ENCODE data around the gene ACTR1B.
"Not testable (repeated sequence)": the region's sequence is repeated elsewhere in the genome, so short reads cannot be mapped to it uniquely, and the experiment has no call there.

The ACTR1B gene

GRCh38 chr2:97657986-97658690 lies 5.7 kb downstream of the ACTR1B start:
- no peak for DNase-seq

GRCh38 chr2:97656905-97657587 lies 6.8 kb downstream of the ACTR1B start:
- no peak for DNase-seq

DNA sequence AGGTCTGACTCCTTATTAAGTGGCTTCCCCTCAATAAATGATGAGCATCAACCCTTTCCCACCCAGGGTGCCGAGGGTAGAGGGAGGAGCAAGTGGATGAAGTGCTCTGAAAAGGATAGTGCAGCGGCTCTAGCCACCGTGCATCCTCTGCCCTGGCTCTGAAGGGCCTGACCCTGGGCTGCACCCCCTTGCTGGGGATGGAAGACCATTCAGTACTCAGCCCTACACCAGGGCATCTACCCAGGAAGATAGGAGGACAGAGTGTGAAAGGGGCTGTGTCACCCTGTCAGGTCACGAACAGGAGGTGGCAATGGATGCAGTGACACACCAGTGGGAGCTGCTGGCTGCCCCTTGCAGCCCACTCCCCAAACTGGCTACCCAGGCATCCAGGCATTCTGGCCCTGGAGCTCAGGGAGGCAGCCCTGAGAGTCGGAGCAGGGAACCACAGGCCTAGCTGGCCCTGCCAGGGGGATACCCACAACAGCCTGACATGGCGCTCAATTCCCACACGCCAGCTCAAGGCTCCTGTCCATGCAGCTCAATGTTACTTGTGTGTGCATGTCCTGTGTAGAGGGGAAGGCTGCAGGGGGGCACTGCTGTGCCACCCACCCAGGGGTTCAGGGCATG lies 7.6 kb downstream of the ACTR1B start:
- DNase-seq: no peak

DNA sequence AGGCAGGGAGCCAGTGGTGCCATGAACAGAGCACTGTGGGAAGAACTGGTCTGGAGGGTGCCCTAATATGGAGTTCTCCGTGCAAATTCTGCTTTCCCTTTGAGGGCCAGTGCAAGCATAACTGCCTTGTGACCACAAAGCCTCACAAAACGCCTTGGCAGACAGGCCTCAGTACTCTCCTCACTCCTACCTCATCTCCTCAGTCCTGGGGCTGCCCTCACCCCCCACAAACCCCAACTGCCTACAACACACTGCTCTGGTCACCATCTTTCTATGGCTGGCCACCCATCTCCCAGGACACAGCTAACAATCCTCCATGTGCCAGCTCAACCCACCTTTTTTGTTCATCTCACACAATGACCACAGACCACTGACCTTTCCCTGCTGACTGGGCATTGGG lies 9.1 kb downstream of the ACTR1B start:
- no peak for DNase-seq

- DNase-seq: no peak
These were observed 9.5 kb downstream of the ACTR1B start for GRCh38 chr2:97654309-97654708.

DNA sequence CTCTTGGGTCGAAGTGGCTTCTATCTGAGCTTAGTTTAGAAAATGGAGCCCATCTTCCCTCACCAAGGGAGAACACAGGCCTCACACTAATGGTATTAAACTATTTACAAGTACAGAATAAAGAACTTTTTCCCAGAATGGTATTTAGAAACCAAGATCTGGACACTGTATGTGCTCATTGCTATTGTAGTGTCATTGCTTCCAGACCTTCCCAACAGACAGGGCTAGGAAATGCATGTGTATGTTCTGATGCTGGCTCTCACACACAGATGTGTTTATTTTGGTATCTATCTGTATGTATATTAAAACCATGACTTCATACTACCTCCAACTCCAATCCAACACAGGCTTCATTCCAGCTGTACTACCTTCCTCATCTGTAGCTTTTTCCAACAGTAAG lies 10.0 kb downstream of the ACTR1B start:
- no peak for DNase-seq

- no peak for DNase-seq
These were observed 10.4 kb downstream of the ACTR1B start for GRCh38 chr2:97653473-97653872.

- no peak for DNase-seq
These were observed 12.7 kb downstream of the ACTR1B start for GRCh38 chr2:97651114-97651513.

DNA sequence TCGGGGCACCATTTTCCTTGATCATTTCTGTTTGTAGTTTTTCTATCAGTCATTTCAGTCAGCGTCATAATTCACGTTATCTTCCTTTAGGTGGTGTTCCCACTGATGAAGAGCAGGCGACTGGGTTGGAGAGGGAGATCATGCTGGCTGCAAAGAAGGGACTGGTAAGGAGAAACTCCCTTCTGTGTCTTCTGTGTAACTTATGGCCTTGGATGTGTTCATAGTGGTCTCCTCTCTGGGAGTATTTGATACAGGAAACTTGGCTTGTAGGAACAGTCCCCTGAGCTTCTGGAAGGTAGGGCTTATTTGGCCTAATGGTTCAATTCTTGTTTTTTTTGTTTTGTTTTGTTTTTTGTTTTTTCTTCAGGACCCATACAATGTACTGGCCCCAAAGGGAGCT lies 16.9 kb downstream of the ACTR1B start:
- no peak for DNase-seq

- DNase-seq: peak; percentile 42
These were observed 17.9 kb downstream of the ACTR1B start, which contains the start of gene COX5B for GRCh38 chr2:97645695-97646629. COX5B (plus strand) TSS chr2:97646062; CDS start chr2:97646087, 25 bp downstream.

DNA sequence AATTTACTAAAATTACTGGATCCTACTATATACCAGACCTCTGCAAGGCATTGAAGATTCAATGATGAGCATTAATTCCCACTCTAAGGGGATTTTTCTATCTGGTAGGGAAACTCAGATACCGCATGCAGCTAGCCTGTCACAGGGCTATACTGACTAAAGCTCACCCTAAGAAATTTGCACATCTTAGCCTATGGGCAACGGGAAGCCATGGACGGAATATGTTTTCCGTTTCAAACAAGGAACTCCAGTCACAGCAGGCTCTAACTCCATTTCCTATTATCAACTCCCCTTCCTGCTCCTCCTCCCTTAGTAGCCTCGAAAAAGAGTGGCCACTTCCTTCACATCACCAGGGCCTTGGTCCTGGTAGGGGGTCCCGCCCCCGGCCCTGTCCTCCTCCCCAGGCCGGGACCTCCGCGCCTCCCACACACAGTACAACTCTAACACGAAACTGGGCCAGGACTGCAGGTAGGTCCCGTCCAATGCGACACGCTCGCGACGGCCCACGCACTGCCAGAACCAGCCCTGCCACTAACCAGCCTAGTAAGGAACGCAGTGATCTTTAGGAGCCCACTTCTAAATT lies 18.6 kb downstream of the ACTR1B start:
- no peak for DNase-seq

- DNase-seq: no peak
These were observed 19.7 kb downstream of the ACTR1B start for GRCh38 chr2:97644023-97644717.

- DNase-seq: not testable (repeated sequence)
These were observed 37.8 kb downstream of the ACTR1B start for GRCh38 chr2:97626049-97626430.

DNA sequence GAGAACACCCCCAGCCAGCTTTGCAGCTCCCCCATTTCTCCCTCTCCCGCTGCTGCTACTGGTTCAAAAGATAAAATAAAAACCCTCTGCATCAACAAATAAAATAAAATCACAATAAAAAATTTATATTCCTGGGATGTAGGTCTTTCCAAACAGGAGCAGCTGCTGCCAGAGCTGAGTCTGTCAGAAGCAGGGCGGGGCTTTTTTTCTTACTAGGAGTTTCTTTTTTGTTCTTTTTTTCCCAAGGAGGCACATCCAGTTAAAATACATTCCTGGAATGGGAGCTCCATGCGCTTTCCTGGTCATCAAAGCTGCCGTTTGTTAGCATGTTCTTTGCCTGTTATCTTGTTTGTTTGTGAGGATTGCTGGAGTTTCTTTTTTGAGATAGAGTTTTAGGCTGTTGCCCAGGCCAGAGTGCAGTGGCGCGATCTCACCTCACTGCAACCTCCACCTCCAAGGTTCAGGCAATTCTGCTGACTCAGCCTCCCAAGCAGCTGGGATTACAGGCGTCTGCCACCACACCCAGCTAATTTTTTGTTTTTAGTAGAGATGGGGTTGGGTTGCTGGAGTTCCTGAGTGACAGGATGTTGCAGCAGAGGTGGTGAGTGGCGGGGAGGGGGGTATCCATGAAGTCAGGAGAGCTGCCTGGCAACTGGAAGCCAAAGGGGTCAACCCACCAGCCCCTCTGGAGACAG lies 38.3 kb downstream of the ACTR1B start:
- not testable (repeated sequence) for DNase-seq

GRCh38 chr2:97622976-97623375 lies 40.9 kb downstream of the ACTR1B start:
- not testable (repeated sequence) for DNase-seq

- DNase-seq: not testable (repeated sequence)
These were observed 43.4 kb downstream of the ACTR1B start for GRCh38 chr2:97620492-97620891.

- DNase-seq: not testable (repeated sequence)
These were observed 44.7 kb downstream of the ACTR1B start for GRCh38 chr2:97618939-97619827.

DNA sequence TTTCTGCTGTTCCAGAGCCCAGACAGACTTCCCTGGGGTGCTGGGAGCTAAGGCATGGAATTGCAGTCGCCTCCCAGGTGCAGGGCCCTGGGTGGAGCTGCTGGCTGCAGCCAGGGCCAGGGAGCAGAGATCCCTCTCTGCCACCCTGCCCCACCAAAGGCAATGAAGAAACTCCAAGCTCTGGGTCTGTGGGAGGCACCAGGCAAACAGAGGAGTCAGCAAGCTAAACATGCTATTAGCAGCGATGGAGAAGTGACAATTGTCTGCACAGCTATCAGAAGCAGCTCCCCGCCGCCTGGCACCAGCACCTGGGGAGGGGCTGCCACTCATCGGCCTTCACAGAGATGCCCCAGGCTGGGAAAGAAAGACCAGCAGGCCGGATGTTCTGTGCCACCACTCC lies 45.9 kb downstream of the ACTR1B start:
- no peak for DNase-seq

DNA sequence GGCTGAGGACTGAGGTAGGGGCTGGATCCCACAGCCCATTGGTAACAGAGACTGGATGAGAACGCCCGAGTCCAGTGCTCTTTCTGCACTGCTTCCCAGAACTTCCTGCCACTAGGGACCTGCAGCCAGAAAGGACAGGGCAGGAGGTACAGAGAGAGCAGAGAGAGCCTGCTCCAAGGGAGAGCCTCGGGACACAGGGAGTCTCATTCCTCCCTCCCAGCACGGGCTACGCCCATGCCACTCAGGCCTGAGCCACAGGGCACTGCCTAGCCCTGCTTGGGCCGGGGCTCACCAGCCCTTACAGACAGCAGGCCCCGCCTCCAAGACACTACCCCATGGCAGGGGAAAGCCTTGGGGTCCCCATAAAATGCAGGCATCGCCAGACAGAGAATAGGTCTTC lies 48.1 kb downstream of the ACTR1B start:
- not testable (repeated sequence) for DNase-seq

- DNase-seq: not testable (repeated sequence)
These were observed 51.9 kb downstream of the ACTR1B start for GRCh38 chr2:97611895-97612294.

All from cortex of kidney (tissue), 1 donor.